ENCODE results near the gene CENPW.

- no peak for TF ChIP-seq EZH2 (IDR thresholded peaks at IDR 0.05; ENCODE audit: low read depth)
- no peak for TF ChIP-seq CTCF (conservative IDR thresholded peaks at IDR 0.05)
These were observed 34.5 kb downstream of the CENPW start for GRCh38 chr6:126374372-126374771.

Data from PC-9 (cell line).